Measurements from ENCODE around the gene GOLGB1.

GRCh38 chr3:121690777-121691405 lies 58.6 kb downstream of the GOLGB1 start:
- TF ChIP-seq CTCF (IDR thresholded peaks at IDR 0.05 in 8 of 11, conservative IDR thresholded peaks at IDR 0.05 in 3 of 11) (no peak), POLR2AphosphoS5 (IDR thresholded peaks at IDR 0.05) (no peak)
